ENCODE data around the gene ARVCF.

DNA sequence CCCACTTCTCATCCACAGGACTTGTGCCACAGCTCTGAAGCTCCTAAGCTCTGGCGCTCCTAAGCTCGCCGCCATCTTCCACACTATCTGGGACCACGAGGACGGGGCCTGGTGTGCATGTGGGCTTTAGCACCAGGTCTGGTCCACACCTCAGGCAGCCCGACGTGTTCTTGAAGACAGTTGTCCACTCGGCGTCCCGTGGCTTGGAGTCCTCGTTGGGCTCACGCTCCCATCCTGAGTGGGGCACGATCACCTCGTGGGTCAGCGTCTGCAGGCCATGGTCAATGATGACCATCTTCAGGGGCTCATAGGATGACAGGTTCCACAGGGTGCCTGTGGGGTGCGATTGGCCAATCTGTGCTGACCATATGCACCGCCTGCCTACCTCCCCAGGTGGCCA is 37.9 kb downstream of the ARVCF start:
- TF ChIP-seq, protein P1, sequence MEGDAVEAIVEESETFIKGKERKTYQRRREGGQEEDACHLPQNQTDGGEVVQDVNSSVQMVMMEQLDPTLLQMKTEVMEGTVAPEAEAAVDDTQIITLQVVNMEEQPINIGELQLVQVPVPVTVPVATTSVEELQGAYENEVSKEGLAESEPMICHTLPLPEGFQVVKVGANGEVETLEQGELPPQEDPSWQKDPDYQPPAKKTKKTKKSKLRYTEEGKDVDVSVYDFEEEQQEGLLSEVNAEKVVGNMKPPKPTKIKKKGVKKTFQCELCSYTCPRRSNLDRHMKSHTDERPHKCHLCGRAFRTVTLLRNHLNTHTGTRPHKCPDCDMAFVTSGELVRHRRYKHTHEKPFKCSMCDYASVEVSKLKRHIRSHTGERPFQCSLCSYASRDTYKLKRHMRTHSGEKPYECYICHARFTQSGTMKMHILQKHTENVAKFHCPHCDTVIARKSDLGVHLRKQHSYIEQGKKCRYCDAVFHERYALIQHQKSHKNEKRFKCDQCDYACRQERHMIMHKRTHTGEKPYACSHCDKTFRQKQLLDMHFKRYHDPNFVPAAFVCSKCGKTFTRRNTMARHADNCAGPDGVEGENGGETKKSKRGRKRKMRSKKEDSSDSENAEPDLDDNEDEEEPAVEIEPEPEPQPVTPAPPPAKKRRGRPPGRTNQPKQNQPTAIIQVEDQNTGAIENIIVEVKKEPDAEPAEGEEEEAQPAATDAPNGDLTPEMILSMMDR (conservative IDR thresholded peaks at IDR 0.05 in 1 of 2, IDR thresholded peaks at IDR 0.05 in 1 of 2; ENCODE audit: extremely low read depth in 1 of 2, insufficient read depth in 1 of 2, low read depth in 1 of 2, low read length in 2 of 2) = no peak
- no peak for TF ChIP-seq EZH2 (IDR thresholded peaks at IDR 0.05; ENCODE audit: borderline replicate concordance, low read length)

Measured in mammary epithelial cell (primary cell).